ENCODE measurements around the gene GABBR2.

GABBR2 gene

DNA sequence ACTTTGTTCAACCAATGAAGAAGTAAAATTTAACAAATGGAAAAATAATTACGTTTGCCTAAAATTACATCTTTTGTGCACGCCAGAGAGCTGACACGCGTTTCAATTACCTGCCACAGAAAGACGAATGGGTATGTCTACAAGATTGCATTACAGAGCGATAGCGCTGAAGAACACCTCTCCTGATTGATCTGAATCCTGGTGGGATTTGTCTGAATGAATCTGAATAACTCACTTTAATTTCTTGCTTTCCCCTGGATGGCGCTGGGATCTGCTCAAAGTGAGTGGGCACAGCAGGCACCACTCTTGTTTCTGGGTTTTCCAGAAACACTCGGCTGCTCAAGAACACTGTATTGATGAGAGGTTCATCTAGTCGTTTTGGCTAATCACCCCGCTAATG lies 304.5 kb downstream of the GABBR2 start:
- no peak overlapping the region for H3K4me3 ChIP-seq (ENCODE audit: low read length)
- no peak for DNase-seq (ENCODE audit: low read depth, low spot score)

DNA sequence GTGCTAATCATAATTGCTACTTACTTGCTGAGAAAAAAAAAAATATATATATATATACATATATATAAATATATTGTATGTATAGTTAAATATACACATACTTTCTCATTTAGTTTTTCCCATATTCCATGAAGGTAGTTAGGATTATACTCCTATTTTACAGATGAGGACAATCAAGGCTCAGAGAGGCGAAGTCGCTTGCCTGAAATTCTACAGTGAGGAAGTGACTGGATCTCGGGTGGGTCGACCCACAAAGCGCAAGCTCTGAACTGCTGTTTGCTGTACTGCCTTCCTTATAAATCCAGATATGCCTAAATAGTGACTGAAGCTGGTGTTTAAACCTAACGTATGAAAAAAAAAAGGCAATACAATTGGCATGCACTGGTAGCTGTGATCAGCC lies 305.0 kb downstream of the GABBR2 start:
- no peak for DNase-seq (ENCODE audit: low read depth, low spot score)
- H3K4me3 ChIP-seq (ENCODE audit: low read length) = no peak overlapping the region

DNA sequence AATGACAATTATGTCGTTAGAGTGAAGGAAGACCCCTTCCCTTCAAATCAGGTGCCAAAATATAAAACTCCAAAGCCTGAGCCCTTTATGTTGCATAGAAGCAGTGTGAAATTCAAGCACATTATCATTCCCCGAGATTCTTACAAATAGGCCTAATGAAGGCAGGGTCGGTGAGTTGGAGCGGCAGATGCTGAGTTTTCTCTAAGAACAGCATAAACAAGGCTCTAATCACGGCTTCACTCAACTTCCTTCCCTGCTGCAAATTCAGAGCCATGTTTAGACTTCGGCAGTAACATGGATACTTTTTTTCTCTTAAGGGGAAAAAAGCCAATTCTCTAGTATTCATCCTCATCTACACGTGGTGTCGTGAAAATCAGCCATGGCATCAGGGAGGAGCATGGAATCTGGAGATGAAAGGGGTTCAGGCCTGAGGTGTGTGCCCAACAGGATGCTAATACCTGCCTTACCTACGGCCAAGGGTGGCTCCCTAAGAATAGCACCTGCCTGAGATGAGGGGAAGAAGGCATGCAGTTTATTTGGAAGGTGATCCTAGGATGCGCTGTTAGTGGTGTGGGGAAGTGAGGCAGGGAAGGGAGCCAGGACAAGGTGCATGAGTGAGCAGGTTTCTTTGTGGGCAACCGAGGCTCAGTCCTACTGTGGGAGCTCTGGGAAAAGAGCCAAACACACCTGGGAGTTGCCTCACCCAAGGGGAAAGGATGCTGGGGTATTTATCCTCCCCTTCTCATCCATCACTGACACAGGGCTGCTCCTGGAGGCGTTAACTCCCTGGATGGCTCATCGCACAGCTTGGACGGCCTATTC lies 306.5 kb downstream of the GABBR2 start:
- no peak overlapping the region for H3K4me3 ChIP-seq (ENCODE audit: low read length)
- DNase-seq (ENCODE audit: low read depth, low spot score) = no peak

DNA sequence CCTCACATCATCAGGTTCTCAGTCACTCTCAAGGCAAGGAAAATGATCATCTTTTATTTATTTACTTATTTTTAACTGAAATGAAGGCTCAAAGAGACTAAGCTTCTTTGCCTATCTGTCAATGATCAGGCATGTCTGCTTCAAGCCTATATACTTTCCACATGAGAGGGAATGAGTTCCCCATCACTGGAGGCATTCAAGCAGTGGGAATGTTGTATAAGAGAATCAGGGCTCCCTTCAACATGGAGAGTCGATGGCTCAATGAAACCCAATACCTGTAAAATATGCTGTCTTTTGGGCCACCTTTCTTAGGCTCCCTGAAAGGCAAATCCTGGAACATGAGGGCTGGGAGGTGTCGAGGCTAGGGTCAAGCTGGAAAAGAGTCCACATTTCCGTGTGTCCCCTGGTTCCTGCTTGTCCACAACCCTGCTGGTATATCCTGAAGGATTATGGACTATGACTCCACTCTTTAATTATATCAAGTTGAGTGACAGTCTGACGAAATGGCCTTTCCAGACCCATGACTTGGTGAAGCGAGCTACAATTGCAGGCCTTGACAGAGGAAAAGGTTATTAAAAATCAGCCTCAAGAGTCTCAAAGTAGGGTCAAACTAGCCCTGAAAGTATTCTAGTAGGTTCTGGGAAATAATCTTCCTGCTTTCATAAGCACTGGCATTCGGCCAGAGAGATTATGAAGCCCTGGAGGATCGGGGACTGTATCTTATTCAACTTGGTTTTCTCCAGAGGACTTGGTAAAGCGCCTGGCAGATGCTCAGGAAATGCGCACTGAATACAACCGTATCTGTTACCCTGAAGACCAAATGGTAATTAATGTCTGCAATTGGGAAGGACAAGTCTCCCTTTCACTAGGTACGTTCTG lies 307.4 kb downstream of the GABBR2 start:
- no peak for DNase-seq (ENCODE audit: low read depth, low spot score)
- H3K4me3 ChIP-seq (ENCODE audit: low read length) = no peak overlapping the region

DNA sequence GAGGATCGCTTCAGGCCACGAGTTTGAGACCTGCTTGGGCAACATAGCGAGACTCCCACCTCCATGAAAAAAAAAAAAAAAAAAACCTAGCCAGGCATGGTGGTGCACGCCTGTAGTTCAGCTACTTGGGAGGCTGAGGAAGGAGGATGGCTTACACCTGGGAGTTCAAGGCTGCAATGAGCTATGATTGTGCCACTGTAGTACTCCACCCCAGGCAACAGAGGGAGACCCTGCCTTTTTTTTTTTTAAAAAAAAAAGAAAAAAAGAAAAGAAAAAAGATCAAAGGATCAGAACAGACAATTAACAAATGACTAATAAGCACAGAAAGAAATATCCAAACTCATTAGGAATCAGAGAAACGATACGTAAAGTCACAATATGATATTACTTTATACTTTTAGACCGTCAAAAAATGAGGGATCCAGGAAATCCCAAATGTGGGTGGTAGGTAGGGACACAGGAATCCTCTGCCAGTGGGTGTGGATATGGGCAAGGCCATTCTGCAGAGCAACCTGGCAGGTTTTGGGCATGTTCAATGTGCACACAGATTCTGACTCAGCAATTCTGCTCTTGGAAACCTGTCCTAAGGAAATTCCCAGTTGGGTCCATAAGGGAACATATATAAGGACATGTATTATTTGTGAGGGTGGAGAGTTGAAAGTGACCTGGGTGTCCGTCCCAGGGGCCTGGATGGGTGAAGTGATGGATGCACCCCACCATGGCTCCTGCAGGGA lies 308.6 kb downstream of the GABBR2 start:
- DNase-seq (ENCODE audit: low read depth, low spot score) = no peak
- no peak overlapping the region for H3K4me3 ChIP-seq (ENCODE audit: low read length)

DNA sequence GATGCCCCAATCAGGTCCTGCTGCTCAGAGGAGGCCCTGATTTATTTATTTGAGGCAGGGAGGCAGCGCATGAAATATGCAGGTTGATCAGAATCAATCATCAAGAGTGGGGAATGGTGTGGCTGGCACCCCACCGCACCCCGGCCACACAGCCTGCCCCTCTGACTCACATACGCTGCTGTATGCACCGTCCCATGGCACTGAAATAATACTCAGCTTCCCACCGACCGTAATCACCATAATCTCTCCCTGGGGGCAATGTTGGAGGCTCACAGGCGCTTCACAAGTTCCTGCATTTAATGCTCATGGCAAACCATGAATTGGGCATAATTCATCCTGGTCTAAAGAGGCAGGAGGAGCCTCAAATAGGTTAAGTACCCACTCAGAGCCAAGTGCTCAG lies 312.1 kb downstream of the GABBR2 start:
- DNase-seq (ENCODE audit: low read depth, low spot score) = no peak
- H3K4me3 ChIP-seq (ENCODE audit: low read length) = no peak overlapping the region

DNA sequence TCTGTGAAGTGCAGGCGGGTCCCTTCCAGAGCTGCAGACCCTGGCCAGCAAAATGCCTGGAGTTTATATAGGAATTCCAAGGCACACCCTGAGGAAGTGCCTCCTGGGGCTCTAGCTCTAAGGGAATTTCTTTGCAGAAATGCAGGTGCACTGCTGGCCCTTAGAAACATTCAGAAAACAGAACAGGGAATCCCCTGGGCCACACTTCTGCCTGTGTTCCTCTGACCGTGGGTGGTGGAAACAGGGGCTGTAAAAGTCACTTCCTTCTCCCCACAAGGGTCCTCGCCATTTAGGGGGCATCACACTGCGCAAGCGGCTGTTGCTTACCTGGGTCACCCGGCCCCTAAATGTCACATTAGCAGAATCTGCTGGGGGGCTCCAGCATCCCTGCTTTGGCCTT lies 312.5 kb downstream of the GABBR2 start:
- no peak for DNase-seq (ENCODE audit: low read depth, low spot score)
- H3K4me3 ChIP-seq (ENCODE audit: low read length) = no peak overlapping the region

DNA sequence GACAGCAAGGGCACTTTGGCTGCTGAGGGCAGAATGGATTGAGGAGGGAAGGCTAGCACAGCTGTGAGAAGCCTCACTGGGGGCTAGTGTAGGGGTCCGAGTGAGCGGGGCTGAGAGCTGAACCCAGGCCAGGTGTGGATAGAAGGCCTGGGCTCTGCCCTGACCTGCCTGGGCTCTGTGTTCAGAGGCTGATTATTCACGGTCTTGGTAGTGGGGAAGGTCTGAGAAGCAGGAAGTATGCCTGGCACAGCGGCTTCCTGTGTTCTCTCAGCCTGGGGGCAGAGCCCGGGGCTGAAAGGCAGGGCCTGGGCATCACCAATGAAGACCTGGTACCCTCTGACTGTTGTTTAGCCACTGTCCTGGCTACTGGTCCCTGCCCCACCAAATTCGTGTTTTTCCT lies 316.9 kb downstream of the GABBR2 start:
- DNase-seq (ENCODE audit: low read depth, low spot score) = no peak
- no peak overlapping the region for H3K4me3 ChIP-seq (ENCODE audit: low read length)

DNA sequence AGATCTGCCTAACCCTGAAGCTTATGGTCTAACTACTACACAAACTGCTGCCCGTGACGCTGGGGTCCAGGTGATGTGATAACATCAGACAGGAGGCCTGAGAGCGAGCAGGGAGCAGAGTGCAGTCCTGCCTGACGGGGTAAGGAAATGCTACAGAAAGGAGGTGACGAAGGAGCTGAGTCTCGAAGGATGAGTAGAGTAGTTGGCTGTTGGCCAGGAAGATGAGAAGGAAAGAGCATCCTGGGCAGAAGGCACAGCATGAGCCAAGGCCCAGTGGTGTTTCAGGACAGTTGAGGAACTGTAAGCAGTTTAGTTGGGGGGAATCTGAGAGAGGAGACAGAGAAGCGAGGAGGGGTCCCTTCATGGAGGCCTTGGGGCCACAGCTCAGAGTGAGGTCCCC lies 317.3 kb downstream of the GABBR2 start:
- no peak overlapping the region for H3K4me3 ChIP-seq (ENCODE audit: low read length)
- no peak for DNase-seq (ENCODE audit: low read depth, low spot score)

DNA sequence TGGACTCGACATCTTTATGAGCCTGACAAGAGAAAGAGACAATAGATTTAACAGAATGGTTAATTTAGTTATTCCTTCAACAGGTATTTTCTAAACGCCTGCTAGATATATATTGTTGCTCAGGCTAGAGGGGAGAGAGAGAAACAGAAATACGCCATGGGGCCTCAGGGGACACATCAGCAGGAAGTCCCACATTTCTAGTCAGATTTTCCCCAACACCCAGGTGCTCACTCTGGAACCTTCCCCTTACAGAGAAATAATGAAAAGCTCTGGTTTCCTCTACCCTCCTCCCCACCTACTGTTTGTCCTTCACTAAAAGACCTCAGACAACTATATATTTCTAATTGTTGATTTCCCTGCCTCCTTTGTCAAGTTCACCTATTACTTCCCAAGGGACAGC lies 323.0 kb downstream of the GABBR2 start:
- no peak for DNase-seq (ENCODE audit: low read depth, low spot score)
- no peak overlapping the region for H3K4me3 ChIP-seq (ENCODE audit: low read length)

DNA sequence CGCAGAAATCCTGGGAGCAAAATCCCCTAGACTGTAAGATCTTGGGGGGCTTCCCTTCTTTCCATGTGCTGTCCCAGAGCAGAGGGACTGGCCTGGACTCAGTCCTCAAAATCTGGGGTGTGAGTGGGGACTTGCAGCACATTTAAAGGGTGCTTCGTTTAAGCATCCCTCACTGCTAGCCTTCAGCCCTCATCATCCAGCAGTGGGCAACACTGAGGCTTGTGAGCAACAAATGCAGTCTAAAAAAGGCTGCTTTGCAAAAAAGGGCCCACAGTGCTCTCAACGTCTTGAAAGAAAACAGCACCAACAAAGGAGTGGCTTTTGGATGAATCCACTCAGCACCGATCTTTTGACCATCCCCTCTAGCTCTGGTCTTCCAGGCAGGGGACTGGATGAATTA lies 325.0 kb downstream of the GABBR2 start:
- H3K4me3 ChIP-seq (ENCODE audit: low read length) = no peak overlapping the region
- no peak for DNase-seq (ENCODE audit: low read depth, low spot score)

DNA sequence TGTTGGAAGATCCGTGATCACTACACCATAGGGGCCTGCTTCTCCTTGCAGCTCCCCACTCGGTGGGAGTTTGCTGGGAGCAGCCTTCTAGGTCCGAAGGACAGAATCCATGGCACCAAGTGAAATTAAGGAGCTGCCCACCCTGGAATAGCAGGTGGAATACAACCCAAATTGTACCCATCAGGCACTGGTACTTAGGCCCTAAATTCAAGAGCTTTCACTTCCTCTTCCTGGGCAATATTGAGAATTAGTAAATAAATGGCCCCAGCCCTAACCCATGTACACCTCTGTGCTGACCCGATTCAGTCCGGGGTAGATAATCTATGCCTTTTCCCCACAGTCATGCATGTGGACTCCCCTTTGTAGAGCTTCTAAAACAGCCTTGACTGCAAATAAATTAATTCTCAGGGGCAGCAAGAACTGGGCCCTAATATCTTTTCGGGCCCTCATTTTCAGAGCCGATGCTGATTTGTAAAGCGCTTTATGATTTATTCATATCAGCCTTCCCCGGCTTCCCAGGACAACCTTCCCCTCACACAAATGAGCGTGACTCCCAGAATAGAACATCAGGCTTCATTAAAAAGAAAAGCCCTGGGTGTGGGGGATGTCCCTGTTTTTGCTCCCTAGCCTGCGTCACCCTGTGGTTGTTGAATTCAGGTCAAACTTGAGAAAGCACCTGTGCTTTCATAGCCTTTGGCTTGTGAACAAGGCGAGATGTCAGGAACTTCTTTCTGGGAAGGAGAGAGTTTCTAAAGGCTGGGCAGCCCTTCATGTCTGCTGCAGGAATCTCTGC lies 327.2 kb downstream of the GABBR2 start:
- no peak for DNase-seq (ENCODE audit: low read depth, low spot score)
- H3K4me3 ChIP-seq (ENCODE audit: low read length) = no peak overlapping the region

DNA sequence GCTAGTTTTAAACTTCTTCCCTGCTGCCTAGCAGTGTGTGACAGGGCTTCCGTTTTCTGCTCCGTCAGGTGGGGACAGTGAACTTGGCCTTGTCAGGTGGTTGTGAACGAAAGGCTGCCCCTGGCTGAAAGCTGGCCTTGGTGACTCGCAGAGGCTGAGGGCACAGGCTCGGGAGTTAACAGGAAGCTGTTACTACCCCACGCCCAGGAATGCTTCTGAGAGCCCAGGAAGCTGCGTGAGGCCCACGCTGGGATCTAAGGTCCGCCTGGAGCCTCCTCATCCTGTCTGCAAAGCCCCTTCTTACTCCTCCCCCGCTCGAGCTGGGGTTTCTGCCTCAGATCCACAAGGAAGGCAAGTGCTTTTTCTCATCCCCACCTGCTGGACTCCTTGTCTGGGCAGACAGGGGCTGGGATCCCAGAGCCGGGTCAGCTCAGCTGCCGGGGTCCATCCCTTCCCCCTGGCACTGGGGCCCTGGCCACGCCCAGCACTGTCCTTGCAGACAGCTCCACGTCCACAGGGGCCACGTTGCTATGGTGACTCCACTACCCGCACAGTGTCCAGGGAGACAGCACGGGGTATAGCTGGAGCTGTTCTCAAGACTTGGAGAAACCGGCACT lies 328.6 kb downstream of the GABBR2 start:
- H3K4me3 ChIP-seq (ENCODE audit: low read length) = no peak overlapping the region
- DNase-seq (ENCODE audit: low read depth, low spot score) = no peak

DNA sequence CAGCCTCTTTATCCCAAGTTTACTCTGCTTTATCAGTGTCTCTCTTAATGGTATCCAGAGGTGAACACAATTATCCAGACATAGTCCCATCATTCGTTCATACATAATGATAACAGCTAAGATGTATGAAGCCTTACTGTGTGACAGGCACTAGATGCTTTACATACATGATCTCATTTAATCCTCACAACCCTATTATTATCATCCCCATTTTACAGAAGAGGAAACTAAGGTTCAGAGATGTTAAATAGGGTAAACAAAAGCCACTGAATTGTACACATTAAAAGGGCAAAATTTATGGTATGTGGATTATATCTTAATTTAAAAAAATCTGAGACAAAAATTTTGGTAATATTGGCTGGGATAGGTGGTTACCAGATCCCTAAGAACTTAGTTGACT lies 329.2 kb downstream of the GABBR2 start:
- no peak overlapping the region for H3K4me3 ChIP-seq (ENCODE audit: low read length)
- DNase-seq (ENCODE audit: low read depth, low spot score) = no peak

DNA sequence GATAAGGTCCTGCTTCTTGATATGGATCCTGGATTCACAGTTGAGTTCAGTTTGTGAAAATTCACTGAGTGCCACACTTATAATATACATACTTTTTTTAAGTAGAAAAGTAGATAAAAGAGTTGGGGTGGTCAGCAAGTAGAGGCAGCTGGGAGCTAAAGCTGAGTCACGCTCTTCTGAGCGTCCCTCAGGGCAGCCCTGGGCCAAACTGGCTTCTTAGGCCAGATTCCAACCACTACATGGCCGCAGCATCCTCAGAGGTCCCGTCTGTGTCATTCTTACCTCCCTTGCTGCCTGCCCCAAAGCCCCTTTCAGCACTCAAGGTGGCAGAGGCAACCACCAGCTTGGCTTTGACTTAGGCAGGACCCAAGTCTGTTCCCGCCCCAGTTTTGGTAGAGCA lies 329.9 kb downstream of the GABBR2 start:
- DNase-seq (ENCODE audit: low read depth, low spot score) = no peak
- H3K4me3 ChIP-seq (ENCODE audit: low read length) = no peak overlapping the region

DNA sequence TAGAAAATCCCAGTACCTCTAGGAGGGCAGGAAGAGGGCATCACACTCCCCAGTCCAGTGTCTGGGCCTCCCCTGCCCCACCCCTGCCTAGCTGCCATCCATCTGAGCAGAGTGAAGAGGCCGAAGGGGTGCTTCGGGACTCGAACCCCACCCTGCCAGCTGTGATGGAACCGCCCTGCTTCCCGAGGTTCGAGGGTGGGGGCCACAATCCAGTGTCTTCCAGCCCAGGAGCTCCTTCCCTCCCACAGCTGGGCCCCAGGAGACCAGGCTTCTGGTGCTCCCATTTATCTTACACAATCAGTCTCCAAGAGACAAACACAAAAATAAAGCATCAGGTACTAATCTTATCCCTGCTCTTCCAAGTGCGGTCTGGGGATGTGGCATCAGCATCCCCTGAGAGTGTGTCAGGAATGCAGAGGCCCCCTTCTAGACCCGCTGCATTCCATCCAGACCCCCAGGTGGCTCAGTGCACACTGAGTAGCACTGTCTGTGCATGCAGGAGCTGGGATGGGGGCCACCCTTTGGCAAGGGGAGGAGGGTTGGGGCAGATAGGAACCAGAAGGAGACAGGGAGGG lies 330.4 kb downstream of the GABBR2 start:
- DNase-seq (ENCODE audit: low read depth, low spot score) = no peak

DNA sequence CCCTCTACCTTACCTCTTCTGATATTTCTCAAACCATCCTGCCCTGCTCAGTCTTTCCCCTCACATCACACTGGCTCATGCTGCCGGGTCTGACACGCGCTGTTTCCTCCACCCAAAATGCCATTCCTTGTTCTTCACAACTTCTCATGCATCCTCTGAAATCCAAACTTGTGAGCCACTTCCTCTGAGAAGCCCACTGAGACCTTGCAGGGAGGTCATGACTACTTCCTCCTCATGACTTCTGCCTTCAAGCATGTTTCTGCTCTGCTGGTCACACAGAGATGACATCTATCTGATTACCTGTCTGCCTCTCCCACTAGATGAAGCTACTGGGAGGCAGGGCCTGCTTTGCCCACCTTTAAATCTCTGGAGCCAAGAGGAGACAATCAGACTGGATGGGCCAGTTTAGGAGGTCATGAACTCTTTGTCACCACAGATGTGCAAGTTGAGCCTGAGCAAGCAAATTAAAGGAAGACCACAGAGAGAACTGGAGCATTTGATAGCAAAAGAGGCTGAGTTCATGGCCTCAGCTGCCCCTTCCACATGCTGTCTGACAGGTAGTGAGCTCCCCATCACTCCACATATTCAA lies 333.5 kb downstream of the GABBR2 start:
- no peak for DNase-seq (ENCODE audit: low read depth, low spot score)
- H3K4me3 ChIP-seq (ENCODE audit: low read length) = no peak overlapping the region

More for the DNA sequence above, 330.4 kb downstream of the GABBR2 start:
- H3K4me3 ChIP-seq (ENCODE audit: low read length) = no peak overlapping the region
